ENCODE results near the gene FUT1.

- TF ChIP-seq CTCF (conservative IDR thresholded peaks at IDR 0.05; ENCODE audit: low read depth, low read length) (no peak), EZH2 (IDR thresholded peaks at IDR 0.05; ENCODE audit: borderline replicate concordance, low read depth, low read length, poor library complexity, severe bottlenecking) (no peak)
Observed at GRCh38 chr19:48698046-48698445, 54.4 kb downstream of the FUT1 start.

Measured in A673 (cell line).